ENCODE data around the gene LAD1.
A peak's percentile ranks its signal among the peaks of the same experiment; 100 is the strongest.

Gene LAD1

DNA sequence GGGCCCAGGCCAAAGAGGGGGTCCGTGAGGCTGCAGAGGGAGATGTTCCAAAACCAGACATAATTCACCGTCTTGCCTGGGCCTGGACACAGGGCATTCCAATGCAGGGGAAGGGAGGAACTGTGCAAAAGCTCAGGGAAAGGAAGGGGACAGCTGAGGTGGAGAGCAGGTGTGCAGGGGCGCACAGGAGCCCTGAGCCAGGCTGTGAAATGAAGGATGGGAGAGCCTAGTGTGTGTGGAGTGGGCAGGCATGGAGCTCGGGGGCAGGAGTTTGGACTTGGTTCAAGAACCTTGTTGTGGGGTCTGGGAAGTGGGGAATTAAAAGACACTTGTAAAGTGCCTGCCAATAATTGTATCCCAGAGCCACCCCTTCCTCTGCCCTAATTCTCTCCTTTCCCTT is 20.1 kb upstream of the LAD1 start:
- no peak for DNase-seq (ENCODE audit: low spot score)

DNA sequence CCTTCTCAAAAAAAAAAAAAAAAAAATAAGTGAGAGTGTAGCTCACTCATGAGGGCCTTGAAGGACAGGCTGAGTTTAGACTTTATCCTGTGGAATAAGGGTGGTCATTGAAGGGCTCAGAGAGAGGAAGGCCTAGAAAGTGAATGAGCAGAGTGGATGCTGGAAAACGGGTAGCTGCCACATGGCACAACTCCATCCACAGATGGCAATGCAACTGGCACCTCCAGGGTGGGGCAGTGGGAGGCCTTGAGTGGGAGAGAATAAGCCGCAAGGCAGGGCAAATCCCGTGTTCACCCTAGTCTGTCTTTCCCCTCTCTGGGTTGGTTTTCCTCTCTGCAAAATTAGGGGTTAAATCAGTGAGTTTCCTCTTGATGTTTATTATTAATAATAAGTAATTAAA is 19.3 kb upstream of the LAD1 start:
- DNase-seq (ENCODE audit: low spot score): no peak

DNA sequence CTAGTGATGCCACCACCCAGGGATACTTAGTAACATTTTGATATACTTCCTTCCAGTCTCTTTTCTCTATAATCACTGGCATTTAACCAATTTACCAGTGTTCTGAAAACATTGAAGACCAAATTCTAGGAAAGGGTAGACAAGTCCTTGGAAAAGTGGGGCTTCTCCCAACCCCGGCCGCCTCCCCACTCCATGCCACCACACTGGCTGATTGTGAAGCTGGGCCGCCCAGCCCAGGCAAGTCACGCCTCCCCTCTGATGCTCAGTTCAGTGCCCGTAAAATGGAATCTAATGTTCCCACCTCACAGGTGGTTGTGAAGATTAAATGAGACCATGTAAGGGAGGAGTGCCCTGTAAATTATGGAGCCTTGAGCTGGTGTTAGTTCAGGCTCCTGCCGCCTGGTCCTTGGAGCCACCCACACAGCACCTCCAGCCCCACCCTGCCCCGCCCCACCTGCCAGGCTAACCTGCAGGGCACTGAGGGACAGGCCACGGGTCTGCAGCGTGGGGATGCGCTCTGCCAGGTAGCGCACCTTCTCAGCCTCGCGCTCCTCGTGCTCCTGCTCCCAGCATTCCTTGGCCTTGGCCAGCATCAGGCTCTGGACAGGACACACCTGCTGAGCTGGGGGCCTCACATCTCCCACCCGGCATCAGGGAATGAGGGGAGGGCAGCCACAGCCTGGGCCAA is 15.1 kb upstream of the LAD1 start:
- no peak for DNase-seq (ENCODE audit: low spot score)

DNA sequence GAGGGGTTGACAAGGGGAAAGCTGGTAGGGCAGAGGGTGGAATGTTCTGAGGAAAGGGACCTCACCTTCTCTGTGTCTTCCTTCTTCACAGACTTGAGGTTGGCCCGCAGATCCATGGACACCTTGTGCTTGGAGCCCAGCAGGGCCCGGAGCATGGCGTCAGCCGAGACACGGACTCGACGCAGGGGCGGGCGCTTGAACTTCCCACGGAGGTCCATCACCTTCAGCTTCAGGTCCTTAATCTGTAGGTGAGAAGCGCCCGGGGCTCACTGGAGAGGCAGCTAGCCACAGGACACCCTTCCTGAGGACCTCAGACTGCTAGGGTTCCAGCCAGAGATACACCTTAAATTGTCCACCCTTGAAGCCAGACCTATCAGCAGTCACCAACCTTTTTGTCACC is 12.2 kb upstream of the LAD1 start:
- DNase-seq (ENCODE audit: low spot score): no peak

DNA sequence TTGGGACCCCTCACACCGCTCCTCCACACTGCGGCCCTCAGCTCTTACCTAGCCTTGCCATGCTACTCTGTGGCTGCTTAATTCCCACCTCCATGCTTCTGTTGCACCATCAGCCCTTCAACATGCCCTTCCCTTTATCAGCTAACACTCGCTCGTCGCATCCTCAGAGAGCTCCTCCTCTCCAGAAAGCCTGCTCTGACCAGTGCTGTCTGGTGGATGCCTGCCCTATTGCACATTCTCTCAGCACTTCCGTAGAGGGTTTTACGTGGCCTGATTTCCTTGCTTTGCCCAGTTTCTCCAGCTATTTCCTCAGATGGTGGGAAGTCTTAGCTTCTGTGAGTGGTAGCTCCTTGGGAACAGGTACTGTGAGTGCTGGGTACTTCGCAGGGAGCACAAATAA is 10.3 kb upstream of the LAD1 start:
- DNase-seq (ENCODE audit: low spot score): no peak

DNA sequence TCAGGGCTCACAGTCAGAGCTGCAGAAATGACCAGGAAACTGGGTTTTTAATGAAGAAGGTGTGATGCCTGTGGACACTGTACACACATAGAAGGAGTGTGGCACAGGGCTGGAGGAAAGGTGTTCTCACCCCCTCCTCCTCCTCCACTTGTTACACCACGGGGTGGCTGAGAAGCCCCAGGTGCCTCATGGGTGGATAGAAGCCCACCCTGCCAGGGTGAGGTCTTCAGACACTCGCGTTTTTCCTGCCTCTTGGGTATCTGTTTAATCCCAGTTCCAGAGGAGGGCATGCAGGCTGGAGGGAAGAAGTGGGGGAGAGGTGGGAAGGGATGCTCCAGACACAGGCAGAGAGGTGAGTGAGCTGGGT is 9.7 kb upstream of the LAD1 start:
- DNase-seq (ENCODE audit: low spot score): no peak

DNA sequence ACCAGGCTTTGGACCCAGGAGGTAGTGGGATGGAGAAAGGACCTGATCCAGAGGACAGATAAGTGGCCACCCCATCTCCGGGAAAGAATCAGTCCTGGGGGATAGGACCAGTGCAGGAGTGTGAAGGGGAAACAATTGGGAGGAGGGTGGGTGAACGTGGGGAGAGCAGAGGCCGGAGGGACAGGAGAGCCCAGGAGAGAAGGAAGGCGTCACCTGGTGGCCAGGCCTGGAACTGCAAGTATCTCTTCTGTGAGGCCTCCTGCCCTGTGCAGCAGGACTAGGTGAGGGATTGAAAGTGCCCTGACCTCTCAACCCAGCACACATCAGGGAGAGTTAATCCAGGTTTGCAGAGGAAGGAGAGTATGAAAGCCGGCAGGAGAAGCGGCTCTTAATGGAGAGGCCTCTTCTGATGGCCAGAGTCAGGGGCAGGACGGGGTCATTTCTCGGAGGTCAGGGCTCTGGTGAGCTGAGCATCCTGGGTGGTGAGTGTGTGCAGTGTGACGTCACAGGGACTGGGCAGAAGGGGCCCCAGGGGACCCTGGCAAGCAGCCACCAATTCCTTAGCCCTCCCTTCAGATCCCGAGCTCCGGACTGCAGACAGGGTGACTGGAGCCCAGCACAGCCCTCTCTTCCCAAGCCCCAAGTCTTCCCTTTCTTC is 9.2 kb upstream of the LAD1 start:
- DNase-seq (ENCODE audit: low spot score): peak; percentile 81

DNA sequence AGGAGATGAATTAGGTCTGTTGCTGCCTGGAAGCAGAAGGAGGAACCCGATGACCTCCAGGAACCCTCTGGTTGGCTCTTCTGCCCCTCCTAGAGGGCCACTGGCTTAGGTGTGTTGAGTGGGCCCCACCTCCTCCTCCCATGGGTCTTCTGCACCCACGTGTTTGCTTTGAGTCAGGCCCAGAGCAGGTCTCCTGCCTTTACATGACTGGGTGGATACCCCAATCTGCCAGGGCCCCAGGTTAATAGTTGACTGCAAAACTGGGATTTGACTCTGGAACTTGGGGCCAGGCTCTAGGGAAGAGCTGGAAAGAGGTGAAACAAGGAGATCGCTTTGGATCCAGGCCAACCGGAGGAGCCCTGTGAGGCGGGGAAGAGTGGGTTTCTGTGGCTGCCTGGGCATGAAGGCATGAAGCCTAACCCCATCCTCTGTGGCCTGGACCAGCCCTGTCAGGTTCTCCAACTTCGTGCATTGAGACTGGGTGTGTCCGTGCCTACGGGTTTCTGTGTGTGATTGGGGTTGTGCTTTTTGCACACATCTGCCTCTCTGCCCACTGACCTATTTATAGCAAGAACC is 7.8 kb upstream of the LAD1 start:
- DNase-seq (ENCODE audit: low spot score): peak; percentile 92

DNA sequence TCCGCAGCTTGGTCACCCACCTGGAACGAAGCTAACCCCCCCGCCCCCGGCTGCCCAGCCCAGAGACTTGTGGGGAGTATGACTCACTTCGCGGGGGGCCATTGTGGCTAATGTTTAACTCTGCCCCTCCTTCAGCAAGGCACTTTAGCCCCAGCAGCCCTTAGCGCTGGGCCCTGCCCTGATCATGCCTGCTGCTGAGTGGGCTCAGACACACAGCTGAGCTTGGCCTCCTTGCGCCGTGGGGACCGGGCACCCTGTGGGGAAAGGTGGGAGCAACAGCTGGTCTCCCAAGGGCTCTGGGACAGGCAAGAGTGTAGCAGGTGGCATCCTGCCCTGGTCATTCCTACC is 6.3 kb upstream of the LAD1 start:
- peak; percentile 96 for DNase-seq (ENCODE audit: low spot score)

DNA sequence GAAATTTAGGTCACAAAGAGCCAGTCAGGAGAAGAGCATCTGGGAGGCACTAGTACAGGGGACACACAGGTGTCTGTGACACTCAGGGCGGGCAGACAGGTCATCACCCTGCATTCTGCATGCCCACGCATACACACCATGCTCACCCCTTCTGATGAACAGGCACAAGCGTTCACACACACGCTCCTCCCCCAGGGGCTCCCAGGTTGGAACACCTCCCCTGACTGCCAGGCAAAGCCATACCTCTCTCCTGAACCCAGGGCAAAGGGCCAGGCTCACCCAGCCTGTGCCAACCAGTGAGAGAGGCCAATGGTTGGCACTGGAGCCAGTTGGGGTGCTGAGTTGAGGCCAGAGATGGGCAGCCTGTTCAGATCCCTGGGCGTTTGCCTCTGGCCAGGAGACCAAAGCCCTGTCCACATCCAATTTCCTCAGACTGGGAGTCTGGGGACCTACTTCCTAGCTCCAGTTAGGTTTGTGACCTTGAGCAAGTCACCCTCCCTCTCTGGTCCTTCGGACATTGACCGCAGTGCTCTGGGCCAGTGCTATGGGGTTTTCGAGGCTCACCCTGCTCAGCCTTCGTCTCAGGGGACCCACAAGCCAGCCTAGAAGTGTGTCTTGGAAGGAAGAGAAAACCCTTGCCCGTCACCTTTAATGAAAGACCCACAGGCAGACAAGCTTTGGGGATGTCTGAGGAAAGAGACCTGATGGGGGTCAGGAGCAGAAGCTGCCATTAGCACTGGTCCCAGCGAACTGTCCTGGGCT is 5.8 kb upstream of the LAD1 start:
- peak; percentile 30 for DNase-seq (ENCODE audit: low spot score)

DNA sequence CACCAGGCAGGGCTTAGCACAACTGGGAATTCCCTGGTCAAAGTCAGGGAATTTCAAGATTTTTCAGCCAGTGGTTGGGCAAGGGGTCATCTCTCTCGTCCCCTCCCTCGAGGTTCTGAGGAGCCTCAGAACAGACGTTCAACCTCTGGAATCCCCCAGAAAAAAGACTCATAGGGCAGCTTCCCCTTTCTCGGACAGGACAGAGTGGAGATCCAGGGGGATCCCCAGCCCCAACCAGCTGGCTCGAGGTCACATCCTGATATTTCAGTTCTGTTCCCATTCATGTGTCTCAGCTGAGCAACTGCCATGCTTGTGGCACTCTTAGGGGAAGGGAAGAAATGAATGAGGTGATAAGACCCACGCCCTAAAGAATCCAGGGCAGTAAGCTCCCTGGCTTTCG is 4.9 kb upstream of the LAD1 start:
- peak; percentile 12 for DNase-seq (ENCODE audit: low spot score)

DNA sequence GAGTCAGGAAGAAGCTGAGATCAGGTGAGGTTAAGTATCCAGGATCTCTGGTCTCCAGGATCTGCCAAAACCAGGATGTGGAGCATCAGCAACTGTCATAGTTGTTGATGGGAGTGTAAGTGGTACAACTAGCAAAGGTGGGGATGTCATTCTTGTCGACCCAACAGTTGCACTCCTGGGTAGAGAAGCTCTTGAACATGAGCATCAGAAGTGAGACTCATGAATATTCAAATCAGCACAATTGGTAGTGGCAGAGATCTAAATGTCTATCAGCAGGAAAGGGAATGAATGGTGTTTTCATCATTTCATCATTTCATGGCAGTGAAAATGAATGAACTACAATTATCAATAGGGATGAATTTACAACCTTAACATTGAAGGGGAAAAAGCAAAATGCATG is 4.2 kb upstream of the LAD1 start:
- DNase-seq (ENCODE audit: low spot score): no peak

DNA sequence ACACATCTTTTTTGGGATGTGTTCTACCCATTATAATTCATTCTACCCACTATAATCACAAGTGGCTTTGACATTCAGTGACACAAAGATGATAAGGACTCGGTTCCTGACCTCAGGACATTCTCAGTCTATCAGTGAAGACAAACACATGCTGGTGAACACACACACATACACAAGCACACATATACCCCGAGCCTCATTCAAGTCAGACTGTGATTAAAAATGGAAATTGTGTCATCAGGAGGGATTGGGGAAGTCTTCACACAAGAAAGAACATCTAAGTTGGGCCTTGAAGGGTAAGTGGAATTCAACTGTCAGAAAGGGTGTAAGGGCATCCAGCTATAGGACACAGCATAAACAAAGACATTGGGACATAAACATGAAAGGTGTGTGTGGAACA is 2.6 kb upstream of the LAD1 start:
- DNase-seq (ENCODE audit: low spot score): no peak

DNA sequence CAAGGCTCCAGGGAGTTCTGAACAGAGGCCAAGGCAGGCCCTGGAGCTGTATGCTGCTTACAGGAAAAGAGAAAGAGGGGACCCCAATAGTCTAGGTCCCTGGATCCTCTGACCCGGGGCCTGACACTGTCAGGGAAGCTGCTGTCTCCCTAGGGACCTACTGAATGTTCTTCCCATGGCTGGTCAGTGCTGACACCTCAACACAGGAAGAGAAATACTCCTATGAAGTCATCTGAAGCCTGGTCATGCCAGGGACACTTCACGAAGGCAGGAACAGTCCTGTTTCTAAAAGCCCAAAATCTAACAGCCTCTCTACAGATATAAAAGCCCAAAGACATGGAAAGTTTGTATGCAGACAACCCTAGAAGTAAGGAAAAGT is 1.7 kb upstream of the LAD1 start:
- DNase-seq (ENCODE audit: low spot score): peak; percentile 26

DNA sequence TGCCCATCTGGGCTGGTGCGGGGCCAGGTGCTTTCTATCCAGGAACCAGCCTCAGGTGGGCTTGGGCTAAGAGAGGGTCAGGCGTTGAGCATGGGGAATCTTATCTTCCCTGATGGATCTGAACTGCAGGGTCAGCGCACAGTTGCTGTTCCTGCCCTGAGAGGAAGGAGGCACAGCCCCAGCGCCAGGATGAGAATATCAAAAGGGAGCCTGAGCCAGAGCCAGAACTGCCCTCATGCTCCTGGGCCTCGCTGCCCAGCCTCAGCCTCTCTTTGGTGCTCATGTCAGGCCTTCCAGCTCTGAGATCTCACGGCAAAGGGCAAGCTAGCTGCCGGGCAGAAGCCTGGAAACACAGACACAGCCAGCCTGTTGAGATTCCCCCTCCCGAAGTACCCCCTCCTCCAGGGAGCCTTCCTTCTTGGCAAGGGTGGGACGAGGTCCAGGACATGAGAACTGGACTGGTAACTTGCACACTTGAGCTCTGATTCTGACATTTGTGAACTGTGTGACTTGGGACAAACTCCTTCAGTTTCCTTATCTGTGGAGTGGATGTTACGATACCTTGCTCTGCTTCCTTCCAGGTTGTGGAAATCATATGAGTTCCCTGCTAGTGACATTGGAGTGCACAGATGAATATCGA is 1.2 kb upstream of the LAD1 start:
- no peak for DNase-seq (ENCODE audit: low spot score)

DNA sequence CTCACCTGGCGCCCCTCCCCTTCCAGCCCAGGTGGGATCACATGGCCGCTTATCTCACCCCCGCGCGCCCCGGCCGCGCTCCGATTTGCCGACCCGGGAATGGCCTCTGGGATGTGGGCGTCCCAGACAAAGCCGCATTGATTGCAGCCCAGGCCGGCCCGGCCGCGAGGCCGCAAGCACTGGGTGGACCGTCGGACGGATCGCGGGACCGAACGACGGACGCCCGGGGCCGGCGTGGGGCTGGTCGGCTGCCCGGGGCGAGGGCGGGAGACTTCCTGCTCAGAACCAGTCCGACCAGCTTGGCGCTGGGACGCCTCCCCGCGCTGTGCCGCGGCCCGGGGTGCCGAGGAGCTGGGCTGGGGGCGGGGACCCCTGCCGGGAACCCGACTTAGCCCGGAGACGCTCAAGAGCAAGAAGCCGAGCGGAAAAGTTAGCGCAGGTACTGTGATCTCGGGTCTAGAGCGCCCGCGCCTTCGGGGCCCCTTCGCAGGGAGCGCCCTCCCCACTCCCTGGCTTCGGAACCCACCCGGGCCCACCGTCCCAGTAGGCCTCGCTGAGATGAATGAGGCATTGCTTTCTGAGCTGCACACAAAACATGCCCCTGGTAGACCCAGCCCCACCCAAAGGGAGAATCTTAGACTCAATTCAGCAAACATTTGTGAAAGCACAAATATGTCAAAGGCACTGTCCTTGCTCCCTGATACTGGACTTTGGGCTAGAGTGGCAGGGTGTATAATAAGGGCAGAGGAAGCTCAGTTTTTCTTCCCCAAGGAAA is 415 bp upstream of the LAD1 start:
- peak; percentile 68 for DNase-seq (ENCODE audit: low spot score)

DNA sequence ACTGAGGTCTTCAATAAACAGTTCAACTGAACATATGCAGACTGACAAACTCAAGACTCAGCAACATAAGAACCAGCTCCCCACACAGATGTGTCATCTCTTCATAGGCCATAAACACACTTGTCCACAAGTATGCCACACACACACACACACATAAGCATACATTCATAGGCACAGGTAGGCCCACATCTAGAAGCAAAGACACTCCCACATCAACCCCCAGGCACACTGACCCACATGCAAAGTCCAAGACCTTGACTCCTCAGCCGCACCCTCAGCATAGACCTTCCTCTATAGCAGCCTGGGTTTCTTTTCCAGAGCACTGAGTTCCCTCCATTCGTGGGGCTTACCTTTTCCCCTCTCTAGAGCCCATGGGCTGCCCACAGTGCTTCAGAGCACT is 1.4 kb downstream of the LAD1 start:
- DNase-seq (ENCODE audit: low spot score): peak; percentile 58

DNA sequence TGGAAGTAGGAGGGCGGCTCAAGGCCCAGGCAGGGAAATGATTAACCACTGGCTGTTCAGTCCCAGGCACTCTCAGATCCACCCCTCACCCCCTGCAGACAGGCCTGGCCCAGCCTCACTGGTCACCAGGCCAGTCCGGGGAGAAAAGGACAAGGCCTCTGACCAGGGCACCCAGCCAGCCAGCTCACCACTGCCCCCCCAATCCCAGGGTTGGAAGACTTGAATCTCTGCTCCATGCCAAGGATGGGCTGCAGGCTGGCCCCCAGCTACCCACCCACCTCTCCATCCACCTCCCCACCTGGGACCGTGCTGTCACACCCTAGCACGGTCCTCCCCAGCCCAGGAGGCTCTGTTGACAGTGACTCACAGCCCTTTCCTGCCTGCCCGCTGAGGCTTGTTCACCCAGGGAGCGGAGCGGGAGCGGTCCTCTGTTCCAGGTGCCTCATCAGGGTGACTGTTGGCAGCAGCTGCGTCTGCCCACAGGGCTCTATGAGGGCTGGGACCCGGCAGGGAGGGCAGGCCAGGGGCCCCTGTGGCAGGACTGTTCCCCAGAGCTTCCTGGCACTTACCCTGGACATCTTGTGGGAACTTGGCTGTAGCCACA is 2.2 kb downstream of the LAD1 start:
- DNase-seq (ENCODE audit: low spot score): peak; percentile 94

DNA sequence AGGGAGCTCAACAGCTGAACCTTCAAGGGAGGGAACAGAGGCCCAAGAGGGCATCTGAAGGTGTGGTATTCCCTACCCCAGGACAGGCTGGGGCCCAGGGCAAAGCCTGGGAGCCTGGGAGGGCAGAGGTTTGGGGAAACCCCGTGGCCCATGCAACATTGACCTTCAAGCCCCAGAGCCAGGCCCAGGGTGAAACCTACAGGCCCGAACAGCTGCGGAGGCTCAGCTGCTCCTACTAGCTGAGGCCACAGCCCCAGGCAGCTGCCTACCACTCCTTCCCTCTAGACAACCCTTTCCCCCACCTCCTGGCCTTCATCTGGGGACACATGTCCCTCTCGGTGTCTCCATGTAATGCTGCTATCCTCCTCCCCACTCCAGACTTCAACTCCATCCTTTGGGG is 3.2 kb downstream of the LAD1 start:
- no peak for DNase-seq (ENCODE audit: low spot score)

DNA sequence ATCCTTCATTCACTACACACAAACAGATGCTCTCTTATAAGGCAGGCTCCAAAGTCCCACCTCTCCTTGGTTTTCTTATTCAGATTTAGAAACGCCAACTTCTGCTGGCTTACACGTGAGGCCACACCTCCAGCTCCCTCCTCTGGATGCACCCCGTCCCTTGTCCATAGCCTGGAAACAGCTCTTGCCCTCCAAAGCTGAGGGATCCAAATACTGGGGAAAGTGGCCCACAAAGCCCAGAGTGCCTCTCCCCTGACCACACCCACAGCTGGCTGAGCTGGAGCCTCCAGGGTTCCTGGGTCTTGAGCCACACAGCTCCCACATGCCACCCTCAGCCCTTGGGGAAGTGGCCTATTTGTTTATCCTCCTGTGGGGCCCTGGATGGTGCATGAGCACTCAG is 4.5 kb downstream of the LAD1 start:
- DNase-seq (ENCODE audit: low spot score): no peak

DNA sequence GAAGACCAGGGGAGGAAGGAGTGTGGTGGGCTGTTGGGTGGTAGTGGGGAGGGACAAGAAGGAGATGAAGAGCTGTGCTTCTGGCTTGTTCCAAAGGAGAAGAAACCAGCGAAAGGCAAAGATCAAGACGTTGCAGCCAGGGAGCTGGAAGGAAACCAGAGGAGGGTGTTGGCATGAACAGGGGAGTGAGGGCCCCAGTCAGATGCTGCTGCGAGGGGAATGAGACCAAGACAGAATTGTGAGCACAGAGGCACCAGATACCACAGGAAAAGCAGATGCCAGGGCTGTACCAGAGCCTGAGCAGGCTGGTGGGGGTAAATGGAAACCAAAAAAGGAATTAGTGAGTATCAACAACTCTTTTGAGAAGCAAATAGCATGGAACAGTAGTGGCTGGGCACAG is 6.0 kb downstream of the LAD1 start:
- DNase-seq (ENCODE audit: low spot score): no peak

Measured in kidney tubule cell (primary cell).